D341Med (cell line): ENCODE data around the gene EXO5.
"Not testable (repeated sequence)": the region's sequence is repeated elsewhere in the genome, so short reads cannot be mapped to it uniquely, and the experiment has no call there.

Experiments
- DNase-seq: peaks from one replicate; pipeline ENCODE4 v3.0.0; 2012; ENCODE audit warnings: low spot score

The EXO5 gene

DNA sequence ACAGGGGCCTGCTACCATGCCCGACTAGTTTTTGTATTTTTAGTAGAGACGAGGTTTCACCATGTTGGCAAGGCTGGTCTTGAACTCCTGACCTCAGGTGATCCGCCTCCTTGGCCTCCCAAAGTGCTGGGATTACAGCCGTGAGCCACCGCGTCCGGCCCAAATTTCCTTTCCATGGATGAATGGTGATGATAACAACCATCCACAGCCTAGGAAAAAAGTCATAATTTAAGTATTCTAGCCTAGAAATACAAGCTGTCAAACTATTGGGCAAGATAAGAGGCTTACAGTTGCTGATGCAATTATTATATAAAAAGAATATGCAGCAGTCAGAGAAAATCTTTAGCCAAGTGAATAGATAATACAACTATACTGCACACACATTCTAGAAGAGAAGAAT, 46.2 kb downstream of the EXO5 start:
- not testable (repeated sequence) for DNase-seq

DNA sequence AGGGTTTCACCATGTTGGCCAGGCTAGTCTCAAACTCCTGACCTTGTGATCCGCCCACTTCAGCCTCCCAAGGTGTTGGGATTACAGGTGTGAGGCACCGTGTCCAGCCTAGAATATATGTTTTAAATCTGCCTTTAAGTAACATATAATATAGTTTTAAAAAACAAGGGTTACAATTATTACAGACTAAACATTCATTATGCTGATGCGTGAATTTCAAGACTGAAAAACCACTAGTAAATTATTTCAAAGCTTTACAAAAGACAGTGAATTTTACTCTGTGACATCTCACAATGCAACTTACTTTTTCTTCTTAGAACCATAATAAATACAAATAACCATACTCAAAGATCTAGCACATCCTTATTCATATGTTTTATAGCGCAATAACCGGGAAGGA, 47.6 kb downstream of the EXO5 start:
- no peak for DNase-seq

DNA sequence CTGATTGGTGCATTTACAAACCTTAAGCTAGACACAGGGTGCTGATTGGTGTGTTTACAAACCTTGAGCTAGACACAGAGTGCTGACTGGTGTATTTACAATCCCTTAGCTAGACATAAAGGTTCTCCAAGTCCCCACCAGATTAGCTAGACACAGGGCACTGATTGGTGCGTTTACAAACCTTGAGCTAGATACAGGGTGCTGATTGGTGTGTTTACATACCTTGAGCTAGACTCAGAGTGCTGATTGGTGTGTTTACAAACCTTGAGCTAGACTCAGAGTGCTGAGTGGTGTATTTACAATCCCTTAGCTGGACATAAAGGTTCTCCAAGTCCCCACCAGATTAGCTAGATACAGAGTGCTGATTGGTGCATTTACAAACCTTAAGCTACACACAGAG, 49.7 kb downstream of the EXO5 start:
- DNase-seq: not testable (repeated sequence)

DNA sequence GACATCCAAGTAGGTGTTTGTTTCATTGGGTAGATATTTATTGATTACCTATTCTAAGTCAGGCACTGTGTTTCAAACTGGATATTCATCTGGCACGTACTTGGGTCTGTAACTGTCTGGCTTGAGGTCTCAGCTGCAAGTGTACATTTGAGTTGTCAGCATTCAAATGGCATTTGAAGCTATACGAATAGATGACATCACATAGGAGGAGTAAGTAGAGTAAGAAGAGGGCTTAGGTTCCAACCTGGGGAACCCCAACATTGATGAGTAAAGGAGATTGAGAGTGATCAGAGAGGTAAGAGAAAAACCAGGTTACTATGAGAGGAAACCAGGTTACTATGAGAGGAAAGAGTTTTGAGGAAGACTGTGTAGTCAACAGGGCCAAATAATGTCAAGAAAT, 53.6 kb downstream of the EXO5 start:
- no peak for DNase-seq

DNA sequence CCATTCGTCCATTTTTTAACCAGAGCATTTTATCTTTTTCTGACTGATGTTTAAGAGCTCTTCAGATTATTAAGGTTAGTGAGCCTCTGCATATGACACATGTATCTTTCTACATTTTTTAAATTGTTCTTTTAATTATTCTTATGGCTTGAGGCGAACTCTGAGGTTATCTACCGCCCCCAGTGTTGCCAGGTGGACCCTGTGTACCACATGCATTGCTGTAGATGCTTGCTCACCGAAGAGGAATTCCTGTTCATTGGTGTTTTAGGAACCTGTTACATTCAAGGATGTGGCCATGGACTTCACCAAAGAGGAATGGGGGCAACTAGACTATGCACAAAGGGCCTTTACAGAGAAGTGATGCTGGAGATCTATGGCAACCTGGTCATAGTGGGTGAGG, 54.7 kb downstream of the EXO5 start:
- DNase-seq: no peak

DNA sequence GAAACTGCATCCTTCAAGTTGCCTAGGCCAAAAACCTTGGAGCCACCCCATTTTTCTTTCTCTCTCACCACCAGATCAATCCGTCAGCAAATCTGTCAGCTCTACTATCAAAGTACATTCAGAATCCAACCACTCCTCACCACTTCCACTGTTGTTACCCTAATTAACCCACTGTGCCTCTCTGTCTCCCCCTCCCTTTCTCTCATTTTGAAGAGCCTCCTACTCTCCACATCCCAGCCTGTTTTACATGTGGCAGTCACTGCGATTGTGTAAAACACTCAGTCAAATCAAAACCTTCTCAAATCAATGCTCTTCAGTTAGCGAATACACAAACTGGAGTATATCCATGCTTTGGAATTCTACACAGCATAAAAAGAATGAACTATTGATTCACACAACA, 55.9 kb downstream of the EXO5 start:
- DNase-seq: no peak

DNA sequence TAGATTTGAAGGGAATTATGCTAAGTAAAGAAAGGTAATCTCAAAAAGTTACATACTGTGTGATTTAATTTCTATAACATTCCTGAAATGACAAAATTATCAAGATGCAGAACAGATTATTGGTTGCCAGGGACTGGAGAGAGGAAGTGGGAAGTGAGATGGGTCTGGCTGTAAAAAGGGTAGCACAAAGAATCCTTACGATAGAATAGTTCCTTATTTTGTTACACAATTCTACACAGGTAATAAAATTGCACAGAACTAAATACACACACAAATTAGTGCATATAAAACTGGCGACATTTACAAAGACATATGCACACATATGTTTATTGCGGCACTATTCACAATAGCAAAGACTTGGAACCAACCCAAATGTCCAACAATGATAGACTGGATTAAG, 56.3 kb downstream of the EXO5 start:
- no peak for DNase-seq
